ENCODE data around the gene NECAB2.

- TF ChIP-seq ZFP3 (CRISPR knock-in tag; IDR thresholded peaks at IDR 0.05) = no peak
- TF ChIP-seq, protein P1, sequence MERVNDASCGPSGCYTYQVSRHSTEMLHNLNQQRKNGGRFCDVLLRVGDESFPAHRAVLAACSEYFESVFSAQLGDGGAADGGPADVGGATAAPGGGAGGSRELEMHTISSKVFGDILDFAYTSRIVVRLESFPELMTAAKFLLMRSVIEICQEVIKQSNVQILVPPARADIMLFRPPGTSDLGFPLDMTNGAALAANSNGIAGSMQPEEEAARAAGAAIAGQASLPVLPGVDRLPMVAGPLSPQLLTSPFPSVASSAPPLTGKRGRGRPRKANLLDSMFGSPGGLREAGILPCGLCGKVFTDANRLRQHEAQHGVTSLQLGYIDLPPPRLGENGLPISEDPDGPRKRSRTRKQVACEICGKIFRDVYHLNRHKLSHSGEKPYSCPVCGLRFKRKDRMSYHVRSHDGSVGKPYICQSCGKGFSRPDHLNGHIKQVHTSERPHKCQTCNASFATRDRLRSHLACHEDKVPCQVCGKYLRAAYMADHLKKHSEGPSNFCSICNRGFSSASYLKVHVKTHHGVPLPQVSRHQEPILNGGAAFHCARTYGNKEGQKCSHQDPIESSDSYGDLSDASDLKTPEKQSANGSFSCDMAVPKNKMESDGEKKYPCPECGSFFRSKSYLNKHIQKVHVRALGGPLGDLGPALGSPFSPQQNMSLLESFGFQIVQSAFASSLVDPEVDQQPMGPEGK (CRISPR knock-in tag; IDR thresholded peaks at IDR 0.05; ENCODE audit: borderline replicate concordance) = no peak
- TF ChIP-seq BACH2 (CRISPR knock-in tag; IDR thresholded peaks at IDR 0.05; ENCODE audit: borderline replicate concordance) = no peak
- TF ChIP-seq ZNF8 (CRISPR knock-in tag; IDR thresholded peaks at IDR 0.05) = no peak
- TF ChIP-seq, protein P2, sequence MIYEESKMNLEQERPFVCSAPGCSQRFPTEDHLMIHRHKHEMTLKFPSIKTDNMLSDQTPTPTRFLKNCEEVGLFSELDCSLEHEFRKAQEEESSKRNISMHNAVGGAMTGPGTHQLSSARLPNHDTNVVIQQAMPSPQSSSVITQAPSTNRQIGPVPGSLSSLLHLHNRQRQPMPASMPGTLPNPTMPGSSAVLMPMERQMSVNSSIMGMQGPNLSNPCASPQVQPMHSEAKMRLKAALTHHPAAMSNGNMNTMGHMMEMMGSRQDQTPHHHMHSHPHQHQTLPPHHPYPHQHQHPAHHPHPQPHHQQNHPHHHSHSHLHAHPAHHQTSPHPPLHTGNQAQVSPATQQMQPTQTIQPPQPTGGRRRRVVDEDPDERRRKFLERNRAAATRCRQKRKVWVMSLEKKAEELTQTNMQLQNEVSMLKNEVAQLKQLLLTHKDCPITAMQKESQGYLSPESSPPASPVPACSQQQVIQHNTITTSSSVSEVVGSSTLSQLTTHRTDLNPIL (CRISPR knock-in tag; IDR thresholded peaks at IDR 0.05; ENCODE audit: low read depth) = no peak
- no peak for TF ChIP-seq GLIS3 (CRISPR knock-in tag; IDR thresholded peaks at IDR 0.05)
- TF ChIP-seq TOX (CRISPR knock-in tag; IDR thresholded peaks at IDR 0.05; ENCODE audit: borderline replicate concordance) = no peak
- no peak for TF ChIP-seq TCF4 (CRISPR knock-in tag; IDR thresholded peaks at IDR 0.05; ENCODE audit: borderline replicate concordance)
- TF ChIP-seq PPARA (CRISPR knock-in tag; IDR thresholded peaks at IDR 0.05; ENCODE audit: borderline replicate concordance) = no peak
- no peak for TF ChIP-seq ZFP30 (CRISPR knock-in tag; IDR thresholded peaks at IDR 0.05)
- TF ChIP-seq ISL1 (CRISPR knock-in tag; IDR thresholded peaks at IDR 0.05) = no peak
- no peak for TF ChIP-seq ESRRG (CRISPR knock-in tag; IDR thresholded peaks at IDR 0.05)
Observed at GRCh38 chr16:83937922-83938885, 29.8 kb upstream of the NECAB2 start.
